Colonic mucosa (tissue), 4 donors: Measurements from ENCODE around the gene WASF2. TPM values are rescaled to one million over a fixed set of nuclear protein-coding genes. Genes with fewer than 3 reads are reported as not detected.

Experiments
- DNase-seq: peaks from one replicate; pipeline ENCODE4 v3.0.0-alpha.2; 2020
- H3K27ac ChIP-seq: fragments of 200-600 bp; one replicate; pipeline ENCODE4 v1.8.0; 2021
- H3K27me3 ChIP-seq: fragments of 200-600 bp; one replicate; pipeline ENCODE4 v1.8.0; 2021
- H3K36me3 ChIP-seq: fragments of 200-600 bp; one replicate; pipeline ENCODE4 v1.8.0; 2021
- H3K4me1 ChIP-seq: fragments of 200-600 bp; one replicate; pipeline ENCODE4 v1.8.0; 2021; ENCODE audit warnings: mild to moderate bottlenecking
- H3K4me3 ChIP-seq: fragments of 200-600 bp; one replicate; pipeline ENCODE4 v1.8.0; 2021
- H3K9ac ChIP-seq, 2 donors: one replicate each; pipeline ENCODE4 v1.7.0; 2013; ENCODE audit warnings: control low read depth in 2 of 2, low read depth in 2 of 2, low read length in 2 of 2
- H3K9me3 ChIP-seq: fragments of 200-600 bp; one replicate; pipeline ENCODE4 v1.8.0; 2021
- intact Hi-C: fragments of 100-400 bp; cut with DNase I; formaldehyde crosslinking; loops from one replicate; pipeline ENCODE4 v1.14.1; 2022
- total RNA-seq, 2 donors: library from RNA; stranded (reverse); fragmentation: NEBNext Ultra II Directional in 1 of 2; extraction: Animal tissue kit (Norgen Biotek cat#: 25700) in 1 of 2; gene quantifications; one replicate each; pipeline ENCODE4 v1.2.1, GENCODE V29; 2021
- TF ChIP-seq, protein P1 (sequence below): fragments of 200-600 bp; IDR thresholded peaks from one replicate; pipeline ENCODE4 v1.8.0; 2022; ENCODE audit warnings: antibody characterized with exemption, mild to moderate bottlenecking
- donor health status: healthy.
- donor health status: DM: no; HTN: no; CAD: no.
- donor health status: DM: no; HTN: no; CAD: no.

Gene WASF2
- total RNA-seq, 2 donors from 2014 or later = 120 to 168 TPM

DNA sequence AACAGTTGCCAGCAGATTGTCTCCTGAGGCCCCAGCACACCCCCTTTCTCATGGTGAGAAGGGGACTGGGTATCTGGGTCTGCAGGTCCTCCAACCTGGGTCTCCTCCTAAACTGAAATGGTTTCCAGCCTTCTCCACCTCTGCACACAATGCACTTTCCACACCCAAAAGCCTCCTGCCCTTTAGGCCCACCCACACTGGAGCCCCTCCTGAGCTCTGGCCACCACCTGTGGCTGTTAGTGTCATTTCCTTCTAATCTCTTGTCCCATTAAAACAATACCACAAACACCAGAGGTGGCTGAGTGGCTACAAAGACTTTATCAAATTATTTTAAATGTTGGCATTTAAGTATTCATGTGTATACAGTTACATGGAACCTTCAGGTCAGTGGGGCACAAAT lies 86.0 kb downstream of the WASF2 start:
- Histone ChIP-seq H3K27me3 (no peaks in the 10 kb centered on the region), H3K9ac (no peak overlapping the region), H3K4me3 (no peak overlapping the region), H3K27ac (peak overlapping the region; percentile 42), H3K4me1 (no peaks in the 10 kb centered on the region), H3K9me3 (no peaks in the 10 kb centered on the region), H3K36me3 (no peaks in the 10 kb centered on the region)
- intact Hi-C loops = loop anchor here (5.0 kb wide), 1 partner anchor 203 kb away; no protein-coding TSS in a partner anchor
- DNase-seq = no peak
- TF ChIP-seq, protein P1, sequence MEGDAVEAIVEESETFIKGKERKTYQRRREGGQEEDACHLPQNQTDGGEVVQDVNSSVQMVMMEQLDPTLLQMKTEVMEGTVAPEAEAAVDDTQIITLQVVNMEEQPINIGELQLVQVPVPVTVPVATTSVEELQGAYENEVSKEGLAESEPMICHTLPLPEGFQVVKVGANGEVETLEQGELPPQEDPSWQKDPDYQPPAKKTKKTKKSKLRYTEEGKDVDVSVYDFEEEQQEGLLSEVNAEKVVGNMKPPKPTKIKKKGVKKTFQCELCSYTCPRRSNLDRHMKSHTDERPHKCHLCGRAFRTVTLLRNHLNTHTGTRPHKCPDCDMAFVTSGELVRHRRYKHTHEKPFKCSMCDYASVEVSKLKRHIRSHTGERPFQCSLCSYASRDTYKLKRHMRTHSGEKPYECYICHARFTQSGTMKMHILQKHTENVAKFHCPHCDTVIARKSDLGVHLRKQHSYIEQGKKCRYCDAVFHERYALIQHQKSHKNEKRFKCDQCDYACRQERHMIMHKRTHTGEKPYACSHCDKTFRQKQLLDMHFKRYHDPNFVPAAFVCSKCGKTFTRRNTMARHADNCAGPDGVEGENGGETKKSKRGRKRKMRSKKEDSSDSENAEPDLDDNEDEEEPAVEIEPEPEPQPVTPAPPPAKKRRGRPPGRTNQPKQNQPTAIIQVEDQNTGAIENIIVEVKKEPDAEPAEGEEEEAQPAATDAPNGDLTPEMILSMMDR = no peak

DNA sequence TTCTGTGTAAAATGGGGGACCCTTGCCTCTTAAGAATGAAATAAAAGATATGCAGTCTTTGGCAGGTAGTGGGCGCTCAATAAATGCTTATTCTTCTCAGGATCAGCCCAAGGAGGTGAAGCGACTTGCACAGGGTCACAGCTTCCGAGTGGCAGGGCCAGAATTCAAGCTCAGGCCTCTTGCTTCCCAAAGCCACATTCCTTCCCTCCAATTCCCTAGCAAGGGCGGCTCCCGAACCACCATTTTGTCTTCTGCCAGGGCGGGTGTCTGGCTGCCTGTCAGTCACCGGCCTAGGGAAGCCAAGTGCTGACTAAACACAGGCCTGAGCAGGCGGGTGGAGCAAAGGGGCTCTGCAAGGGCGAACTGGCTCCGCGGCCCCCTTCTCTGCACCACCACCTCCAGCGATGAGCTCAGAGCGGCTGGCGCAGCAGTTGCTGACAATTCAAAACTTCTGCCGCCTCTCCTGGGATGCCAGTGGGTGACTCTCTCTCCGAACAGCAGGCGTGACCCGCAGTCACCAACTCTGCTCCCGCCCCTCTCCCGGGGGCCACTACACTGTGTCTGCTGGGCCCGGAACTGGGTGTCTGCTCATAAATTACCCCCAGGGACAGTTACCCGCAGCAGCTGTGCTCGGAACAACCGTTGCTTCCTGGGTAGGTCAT lies 86.8 kb downstream of the WASF2 start:
- intact Hi-C loops = loop anchor here (5.0 kb wide), 1 partner anchor 204 kb away; no protein-coding TSS in a partner anchor
- Histone ChIP-seq H3K36me3 (no peaks in the 10 kb centered on the region), H3K9ac (peak overlapping the region; percentile 44 to 68), H3K27ac (peak overlapping the region; percentile 42), H3K9me3 (no peaks in the 10 kb centered on the region), H3K4me3 (no peak overlapping the region), H3K4me1 (no peaks in the 10 kb centered on the region), H3K27me3 (no peaks in the 10 kb centered on the region)
- DNase-seq = peak; percentile 53
- TF ChIP-seq, protein P1 = no peak

DNA sequence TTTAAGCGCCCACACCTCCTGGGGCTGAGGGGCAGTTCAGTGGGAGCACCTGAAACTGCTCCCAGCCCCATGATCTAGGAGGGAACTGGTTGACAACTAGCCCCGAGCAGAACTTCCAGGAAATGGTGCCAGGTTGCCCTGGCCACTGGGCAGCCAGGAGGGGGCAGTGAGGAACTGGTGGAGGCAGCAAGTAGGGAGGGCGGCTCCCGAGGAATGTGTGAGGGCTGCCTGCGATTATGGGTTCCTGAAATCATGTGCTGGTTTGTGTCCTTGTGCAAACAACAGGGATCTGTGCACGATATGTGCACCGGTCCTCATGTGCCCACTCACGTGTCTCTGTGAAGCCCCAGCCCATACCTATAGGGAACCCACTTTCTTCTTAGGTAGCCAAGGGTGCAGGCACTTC lies 87.6 kb downstream of the WASF2 start:
- H3K27ac ChIP-seq = peak overlapping the region; percentile 42
- intact Hi-C loops = loop anchor here (5.0 kb wide), 1 partner anchor 205 kb away; no protein-coding TSS in a partner anchor
- TF ChIP-seq, protein P1 = peak; percentile 54
- H3K27me3 ChIP-seq = no peaks in the 10 kb centered on the region
- peak; percentile 83 for DNase-seq
- H3K4me1 ChIP-seq = no peaks in the 10 kb centered on the region
- no peaks in the 10 kb centered on the region for H3K9me3 ChIP-seq
- no peak overlapping the region for H3K4me3 ChIP-seq
- peak overlapping the region in 1 of 2 donors; percentile 68 for H3K9ac ChIP-seq
- no peaks in the 10 kb centered on the region for H3K36me3 ChIP-seq

DNA sequence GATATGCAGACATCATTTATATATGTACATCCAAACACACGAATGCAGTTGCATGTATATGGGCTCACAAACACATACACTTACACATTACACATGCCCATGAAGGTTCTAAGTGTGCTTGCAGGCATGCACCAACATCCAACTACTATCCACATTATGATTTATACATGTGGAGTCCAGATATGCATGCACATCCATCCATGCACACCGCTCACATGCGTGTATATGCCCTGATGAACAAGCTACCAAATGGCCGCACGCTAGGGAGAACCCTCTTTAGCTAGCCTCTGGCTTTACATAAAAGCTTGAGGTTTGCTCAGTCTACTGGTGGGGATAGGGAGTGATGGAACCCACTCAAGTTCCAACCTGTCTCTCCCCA lies 89.0 kb downstream of the WASF2 start:
- Histone ChIP-seq H3K27me3 (no peaks in the 10 kb centered on the region), H3K9me3 (no peaks in the 10 kb centered on the region), H3K4me1 (no peaks in the 10 kb centered on the region), H3K9ac (no peak overlapping the region), H3K36me3 (no peaks in the 10 kb centered on the region), H3K4me3 (no peak overlapping the region), H3K27ac (no peak overlapping the region)
- intact Hi-C loops = loop anchor here (5.0 kb wide), 1 partner anchor 206 kb away; no protein-coding TSS in a partner anchor
- DNase-seq = no peak
- TF ChIP-seq, protein P1 = no peak

DNA sequence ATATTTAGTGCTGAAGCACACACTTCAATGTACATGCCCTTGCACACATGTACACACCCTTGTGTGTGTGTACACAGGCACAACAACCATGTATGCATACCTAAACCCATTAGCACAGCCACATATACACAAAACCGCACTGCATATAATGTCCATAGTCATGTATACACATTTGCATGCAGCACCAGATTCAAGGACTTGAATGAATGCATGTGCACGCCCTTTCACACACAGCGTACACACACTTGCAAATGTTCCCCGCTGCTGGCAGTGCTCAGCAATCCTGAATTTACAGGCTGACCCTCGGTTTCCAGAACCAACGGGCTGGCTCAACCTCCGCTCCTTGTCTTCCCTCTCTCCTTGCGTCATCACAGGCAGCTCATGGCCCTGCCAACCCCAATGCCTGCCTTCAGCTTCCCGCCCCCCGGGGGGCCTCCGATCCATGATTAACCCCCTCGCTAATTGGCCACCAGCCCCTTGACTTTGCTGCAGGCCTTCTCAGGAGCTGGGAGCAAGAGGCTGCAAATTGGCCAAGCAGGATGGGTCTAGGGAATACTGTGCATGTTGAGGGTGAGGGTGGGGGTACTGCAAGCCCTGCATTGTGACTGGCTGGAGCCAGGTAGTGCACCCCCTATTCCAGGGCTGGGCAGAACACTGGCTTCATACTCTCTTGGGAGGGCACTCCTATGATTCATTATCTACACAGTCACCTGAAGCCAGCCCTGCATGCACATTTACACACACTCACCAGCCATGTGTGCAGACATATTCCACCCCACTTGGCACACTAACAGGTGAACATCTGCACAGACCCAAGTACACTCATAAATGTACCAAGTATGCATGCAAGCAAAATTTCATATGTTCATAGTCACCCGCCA lies 89.6 kb downstream of the WASF2 start:
- intact Hi-C loops = loop anchor here (5.0 kb wide), 1 partner anchor 207 kb away; no protein-coding TSS in a partner anchor
- no peak overlapping the region for H3K4me3 ChIP-seq
- no peak overlapping the region for H3K27ac ChIP-seq
- H3K9me3 ChIP-seq = no peaks in the 10 kb centered on the region
- no peak overlapping the region for H3K9ac ChIP-seq
- H3K36me3 ChIP-seq = no peaks in the 10 kb centered on the region
- no peak for DNase-seq
- H3K4me1 ChIP-seq = no peaks in the 10 kb centered on the region
- TF ChIP-seq, protein P1 = no peak
- no peaks in the 10 kb centered on the region for H3K27me3 ChIP-seq
